Measurements from ENCODE around the gene COX10. TPM values are rescaled to one million over a fixed set of nuclear protein-coding genes. Genes with fewer than 3 reads are reported as not detected.

COX10 gene
- total and polyA plus RNA-seq, 2 experiments from 2014 or later = 21.7 to 26.6 TPM

GRCh38 chr17:14113137-14113536 lies 43.8 kb downstream of the COX10 start:
- Histone ChIP-seq H3K27me3 (no peaks in the 10 kb centered on the region), H3K4me3 (no peak overlapping the region), H3K9me3 (ENCODE audit: low read depth) (no peaks in the 10 kb centered on the region), H3K36me3 (no peaks in the 10 kb centered on the region), H3K27ac (no peak overlapping the region), H3K4me1 (ENCODE audit: low read depth) (no peaks in the 10 kb centered on the region)
- TF ChIP-seq CTCF (IDR thresholded peaks at IDR 0.05; ENCODE audit: low read depth, low read length) = no peak
- peak in 1 of 2 donors; percentile 5 for DNase-seq (ENCODE audit: low read depth in 1 of 2, low spot score in 1 of 2)

DNA sequence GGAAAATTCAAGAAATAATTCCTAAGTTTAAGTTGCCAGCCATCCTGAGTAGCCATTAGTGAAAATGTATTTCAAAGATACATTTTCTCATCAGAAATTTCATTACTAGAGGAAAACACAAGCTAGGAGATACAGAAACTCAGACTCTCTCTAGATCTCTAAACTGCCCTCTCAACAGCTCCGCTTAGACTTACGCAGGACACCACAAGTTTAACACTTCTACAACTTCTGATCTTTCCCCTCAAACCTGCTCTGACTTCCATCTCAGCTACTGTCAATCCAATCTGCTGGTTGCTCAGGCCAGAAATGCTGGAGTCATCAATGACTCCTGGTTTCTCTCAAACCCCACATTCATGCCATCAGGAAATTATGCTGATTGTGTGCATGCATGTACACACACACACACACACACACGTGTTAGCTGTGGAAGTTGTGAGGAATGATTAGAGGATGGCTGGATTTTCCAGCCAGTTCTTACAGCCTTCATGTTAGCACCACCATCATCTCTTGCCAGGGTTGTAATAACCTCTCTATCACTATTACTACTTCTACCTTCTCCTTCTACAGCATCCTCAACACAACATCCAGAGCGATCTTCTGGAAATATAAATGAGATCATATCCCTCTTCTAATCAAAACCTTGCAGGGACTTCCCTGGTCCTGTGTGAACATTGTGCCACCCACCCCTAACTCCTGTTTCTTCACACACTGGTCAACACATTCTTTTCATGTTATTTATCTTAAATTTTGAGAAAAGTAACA lies 47.1 kb downstream of the COX10 start:
- H3K27me3 ChIP-seq = no peaks in the 10 kb centered on the region
- H3K27ac ChIP-seq = no peak overlapping the region
- no peak for TF ChIP-seq CTCF (IDR thresholded peaks at IDR 0.05; ENCODE audit: low read depth, low read length)
- H3K4me3 ChIP-seq = no peak overlapping the region
- H3K4me1 ChIP-seq (ENCODE audit: low read depth) = no peaks in the 10 kb centered on the region
- H3K9me3 ChIP-seq (ENCODE audit: low read depth) = no peaks in the 10 kb centered on the region
- H3K36me3 ChIP-seq = no peaks in the 10 kb centered on the region
- DNase-seq (ENCODE audit: low read depth in 1 of 2, low spot score in 1 of 2) = no peak

DNA sequence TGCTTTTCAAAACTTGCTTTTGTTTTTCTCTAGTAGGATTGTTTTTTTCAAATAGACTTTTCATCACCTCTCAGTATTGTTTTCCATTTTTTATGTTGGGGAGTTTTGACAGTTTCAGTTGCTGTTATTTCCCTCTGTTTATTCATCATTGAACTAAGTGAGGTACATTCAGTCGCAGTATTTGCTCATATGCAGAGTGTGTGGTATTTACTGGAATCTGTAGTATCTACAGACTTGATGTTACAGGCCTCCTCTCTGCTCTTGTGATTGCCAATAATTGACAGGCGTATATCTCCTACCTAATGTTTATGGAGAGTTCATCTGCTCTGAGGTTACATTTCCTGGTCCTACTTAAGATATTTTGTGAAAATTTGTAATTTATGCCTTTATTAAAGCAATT lies 49.6 kb downstream of the COX10 start:
- H3K36me3 ChIP-seq = no peaks in the 10 kb centered on the region
- TF ChIP-seq CTCF (IDR thresholded peaks at IDR 0.05; ENCODE audit: low read depth, low read length) = no peak
- DNase-seq (ENCODE audit: low read depth in 1 of 2, low spot score in 1 of 2) = no peak
- H3K27me3 ChIP-seq = no peaks in the 10 kb centered on the region
- no peaks in the 10 kb centered on the region for H3K9me3 ChIP-seq (ENCODE audit: low read depth)
- peaks cover 4% of the 10 kb centered on the region for H3K4me1 ChIP-seq (ENCODE audit: low read depth)
- H3K27ac ChIP-seq = no peak overlapping the region
- H3K4me3 ChIP-seq = no peak overlapping the region

DNA sequence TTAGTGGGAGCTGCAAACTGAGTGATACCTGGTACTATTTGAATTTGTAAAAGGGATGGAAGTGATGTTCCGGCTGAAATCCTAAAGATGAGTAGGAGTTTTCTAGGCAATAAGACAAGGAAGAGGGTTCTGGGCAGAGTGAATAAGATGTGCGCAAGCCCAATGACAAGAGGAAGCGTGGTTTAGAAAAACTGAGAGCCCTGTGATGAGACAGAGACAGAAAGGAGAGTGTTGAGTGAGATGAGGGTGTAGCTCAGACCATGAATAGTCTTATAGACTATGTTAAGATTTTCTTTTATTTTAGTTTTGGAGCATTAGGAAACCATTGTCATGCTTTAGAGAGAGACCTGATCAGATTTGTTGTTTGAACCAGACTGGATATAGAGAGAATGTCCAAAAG lies 50.2 kb downstream of the COX10 start:
- no peaks in the 10 kb centered on the region for H3K9me3 ChIP-seq (ENCODE audit: low read depth)

GRCh38 chr17:14121952-14122351 lies 52.6 kb downstream of the COX10 start:
- Histone ChIP-seq H3K27ac (no peak overlapping the region), H3K36me3 (no peaks in the 10 kb centered on the region), H3K27me3 (no peaks in the 10 kb centered on the region), H3K4me3 (no peak overlapping the region), H3K4me1 (ENCODE audit: low read depth) (peaks cover 7% of the 10 kb centered on the region), H3K9me3 (ENCODE audit: low read depth) (no peaks in the 10 kb centered on the region)
- no peak for TF ChIP-seq CTCF (IDR thresholded peaks at IDR 0.05; ENCODE audit: low read depth, low read length)
- DNase-seq (ENCODE audit: low read depth in 1 of 2, low spot score in 1 of 2) = no peak

More for the DNA sequence above, 50.2 kb downstream of the COX10 start:
- Histone ChIP-seq H3K4me3 (no peak overlapping the region), H3K36me3 (no peaks in the 10 kb centered on the region), H3K27me3 (no peaks in the 10 kb centered on the region), H3K4me1 (ENCODE audit: low read depth) (peaks cover 7% of the 10 kb centered on the region), H3K27ac (no peak overlapping the region)
- no peak for TF ChIP-seq CTCF (IDR thresholded peaks at IDR 0.05; ENCODE audit: low read depth, low read length)
- DNase-seq (ENCODE audit: low read depth in 1 of 2, low spot score in 1 of 2) = no peak

Data from cardiac muscle cell (in vitro differentiated cells and primary cell).